WTC11 (cell line): ENCODE data around the gene TWIST2. TPM values are rescaled to one million over a fixed set of nuclear protein-coding genes. Genes with fewer than 3 reads are reported as not detected.

Source experiments
- ATAC-seq: fragments of 200-7000 bp; cut with Tn5 transposase; 2 replicates; pipeline ENCODE4 v1.10.0; 2021; ENCODE audit warnings: mild to moderate bottlenecking, moderate library complexity
- CTCF ChIA-PET: fragments of 300-600 bp; sonication (Branson Sonifier 250); formaldehyde crosslinking; loops from one replicate; lab custom pipeline; 2021; ENCODE audit warnings: antibody characterized with exemption; lab: Charles Lee
- POLR2A ChIA-PET: fragments of 350-600 bp; sonication (Branson Sonifier 250); formaldehyde crosslinking; loops from one replicate; lab custom pipeline; 2021; ENCODE audit warnings: antibody characterized with exemption; lab: Charles Lee
- DNase-seq: peaks from one replicate; pipeline ENCODE4 v3.0.0; 2021; ENCODE audit warnings: low spot score
- H3K27ac Mint-ChIP-seq: 2 replicates; pipeline ENCODE4 v1.8.0; 2021; ENCODE audit warnings: mixed read lengths
- H3K27me3 Mint-ChIP-seq: 2 replicates; pipeline ENCODE4 v1.8.0; 2021; ENCODE audit warnings: low read depth, mild to moderate bottlenecking, moderate library complexity, mixed read lengths
- H3K36me3 Mint-ChIP-seq: 2 replicates; pipeline ENCODE4 v1.8.0; 2021; ENCODE audit warnings: mixed read lengths
- H3K4me1 Mint-ChIP-seq: 2 replicates; pipeline ENCODE4 v1.8.0; 2022; ENCODE audit warnings: mixed read lengths
- H3K4me3 Mint-ChIP-seq: 2 replicates; pipeline ENCODE4 v1.8.0; 2021; ENCODE audit warnings: mild to moderate bottlenecking, moderate library complexity, mixed read lengths
- H3K9me3 Mint-ChIP-seq: 2 replicates; pipeline ENCODE4 v1.8.0; 2021; ENCODE audit warnings: mixed read lengths
- ATF1 ChIP-seq: sonication (generic); formaldehyde crosslinking; IDR thresholded peaks from 2 replicates; pipeline ENCODE4 v1.8.1; 2023; ENCODE audit warnings: mild to moderate bottlenecking, moderate library complexity, missing genetic modification reagents
- CREB1 ChIP-seq: sonication (generic); formaldehyde crosslinking; IDR thresholded peaks from 2 replicates; pipeline ENCODE4 v1.8.0; 2023; ENCODE audit warnings: mild to moderate bottlenecking, missing genetic modification reagents
- ESRRA ChIP-seq: sonication (generic); formaldehyde crosslinking; IDR thresholded peaks from 2 replicates; pipeline ENCODE4 v1.8.1; 2022; ENCODE audit warnings: mild to moderate bottlenecking, missing genetic modification reagents, borderline replicate concordance
- GABPB1 ChIP-seq: sonication (generic); formaldehyde crosslinking; IDR thresholded peaks from 2 replicates; pipeline ENCODE4 v1.8.1; 2023; ENCODE audit warnings: mild to moderate bottlenecking, missing genetic modification reagents
- IRF2 ChIP-seq: sonication (generic); formaldehyde crosslinking; IDR thresholded peaks from 2 replicates; pipeline ENCODE4 v1.8.0; 2022; ENCODE audit warnings: low read depth, missing genetic modification reagents, borderline replicate concordance
- MXD4 ChIP-seq: fragments of 250-450 bp; sonication (Bioruptor Pico); IDR thresholded peaks from 2 replicates; pipeline ENCODE4 v1.8.0; 2021; ENCODE audit warnings: mild to moderate bottlenecking, moderate library complexity, borderline replicate concordance
- NFE2L1 ChIP-seq: sonication (generic); formaldehyde crosslinking; IDR thresholded peaks from 2 replicates; pipeline ENCODE4 v1.8.1; 2023; ENCODE audit warnings: missing genetic modification reagents
- NFYB ChIP-seq: sonication (generic); formaldehyde crosslinking; conservative IDR thresholded peaks from 2 replicates; pipeline ENCODE4 v1.8.0; 2022; ENCODE audit warnings: low read depth, missing genetic modification reagents
- RORB ChIP-seq: fragments of 250-450 bp; sonication (Bioruptor Pico); IDR thresholded peaks from 2 replicates; pipeline ENCODE4 v1.9.0; 2021; ENCODE audit warnings: mild to moderate bottlenecking
- SP1 ChIP-seq: sonication (generic); formaldehyde crosslinking; conservative IDR thresholded peaks from 2 replicates; pipeline ENCODE4 v1.8.1; 2022; ENCODE audit warnings: missing genetic modification reagents
- ZNF263 ChIP-seq: sonication (generic); formaldehyde crosslinking; IDR thresholded peaks from 2 replicates; pipeline ENCODE4 v1.8.1; 2022; ENCODE audit warnings: low read depth, mild to moderate bottlenecking, moderate library complexity, missing genetic modification reagents
- ZNF317 ChIP-seq: sonication (generic); formaldehyde crosslinking; IDR thresholded peaks from 2 replicates; pipeline ENCODE4 v1.8.1; 2023; ENCODE audit warnings: low read depth, mild to moderate bottlenecking, moderate library complexity, missing genetic modification reagents, borderline replicate concordance
- total RNA-seq: library from RNA; stranded (reverse); gene quantifications from 3 replicates; pipeline ENCODE4 v1.2.3, GENCODE V29; 2021
- TF ChIP-seq, protein P1 (sequence below): fragments of 250-450 bp; sonication (Bioruptor Pico); IDR thresholded peaks from 2 replicates; pipeline ENCODE4 v1.9.0; 2021; ENCODE audit warnings: moderate library complexity, mild to moderate bottlenecking, inconsistent platforms, borderline replicate concordance
- TF ChIP-seq, protein P2 (sequence below): fragments of 250-450 bp; sonication (Bioruptor Pico); IDR thresholded peaks from 2 replicates; pipeline ENCODE4 v1.8.0; 2021; ENCODE audit warnings: mild to moderate bottlenecking
- TF ChIP-seq, protein P3 (sequence below): sonication (generic); formaldehyde crosslinking; IDR thresholded peaks from 2 replicates; pipeline ENCODE4 v1.8.0; 2022; ENCODE audit warnings: missing genetic modification reagents
- TF ChIP-seq, protein P4 (sequence below): sonication (generic); formaldehyde crosslinking; IDR thresholded peaks from 2 replicates; pipeline ENCODE4 v1.8.0; 2022; ENCODE audit warnings: mild to moderate bottlenecking, missing genetic modification reagents
- TF ChIP-seq, protein P5 (sequence below): sonication (generic); formaldehyde crosslinking; IDR thresholded peaks from 2 replicates; pipeline ENCODE4 v1.8.1; 2023; ENCODE audit warnings: mild to moderate bottlenecking, missing genetic modification reagents, borderline replicate concordance
- TF ChIP-seq, protein P6 (sequence below): sonication (generic); formaldehyde crosslinking; IDR thresholded peaks from 2 replicates; pipeline ENCODE4 v1.8.1; 2023; ENCODE audit warnings: mild to moderate bottlenecking, moderate library complexity, missing genetic modification reagents
- TF ChIP-seq, protein P7 (sequence below): fragments of 250-450 bp; sonication (Bioruptor Pico); IDR thresholded peaks from 2 replicates; pipeline ENCODE4 v1.9.0; 2021; ENCODE audit warnings: mild to moderate bottlenecking
- TF ChIP-seq, protein P8 (sequence below): sonication (generic); formaldehyde crosslinking; IDR thresholded peaks from 2 replicates; pipeline ENCODE4 v1.8.0; 2022; ENCODE audit warnings: mild to moderate bottlenecking, missing genetic modification reagents

Gene TWIST2
- total RNA-seq, 1 experiment from 2014 or later, result 5.7 TPM

DNA sequence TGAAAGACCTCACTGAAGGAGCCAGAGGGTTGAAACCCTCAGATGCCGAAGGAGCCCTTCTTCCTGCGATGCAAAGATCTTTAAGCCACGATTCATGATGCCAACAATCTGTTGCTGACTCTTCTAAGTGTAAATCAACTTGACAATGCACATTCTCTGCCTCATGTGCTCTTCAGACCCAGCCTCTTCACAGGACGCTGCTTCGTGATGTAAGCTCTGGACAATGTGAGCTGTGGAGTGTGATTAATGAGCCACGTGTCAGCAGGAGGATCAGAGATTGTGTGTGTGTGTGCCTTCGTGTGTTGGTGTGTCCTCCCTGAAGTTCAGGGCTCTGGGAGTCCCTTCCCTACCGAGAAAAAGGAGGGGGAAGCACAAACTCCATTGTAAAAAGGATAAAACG lies 26.5 kb upstream of the TWIST2 start:
- TF ChIP-seq NFYB (CRISPR knock-in tag) (no peak), ATF1 (CRISPR knock-in tag) (no peak), GABPB1 (CRISPR knock-in tag) (no peak), ESRRA (no peak), CREB1 (no peak), IRF2 (CRISPR knock-in tag) (no peak), ZNF263 (CRISPR knock-in tag) (no peak)
- TF ChIP-seq, protein P1, sequence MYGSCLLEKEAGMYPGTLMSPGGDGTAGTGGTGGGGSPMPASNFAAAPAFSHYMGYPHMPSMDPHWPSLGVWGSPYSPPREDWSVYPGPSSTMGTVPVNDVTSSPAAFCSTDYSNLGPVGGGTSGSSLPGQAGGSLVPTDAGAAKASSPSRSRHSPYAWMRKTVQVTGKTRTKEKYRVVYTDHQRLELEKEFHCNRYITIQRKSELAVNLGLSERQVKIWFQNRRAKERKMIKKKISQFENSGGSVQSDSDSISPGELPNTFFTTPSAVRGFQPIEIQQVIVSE (CRISPR knock-in tag), result no peak
- TF ChIP-seq, protein P2, sequence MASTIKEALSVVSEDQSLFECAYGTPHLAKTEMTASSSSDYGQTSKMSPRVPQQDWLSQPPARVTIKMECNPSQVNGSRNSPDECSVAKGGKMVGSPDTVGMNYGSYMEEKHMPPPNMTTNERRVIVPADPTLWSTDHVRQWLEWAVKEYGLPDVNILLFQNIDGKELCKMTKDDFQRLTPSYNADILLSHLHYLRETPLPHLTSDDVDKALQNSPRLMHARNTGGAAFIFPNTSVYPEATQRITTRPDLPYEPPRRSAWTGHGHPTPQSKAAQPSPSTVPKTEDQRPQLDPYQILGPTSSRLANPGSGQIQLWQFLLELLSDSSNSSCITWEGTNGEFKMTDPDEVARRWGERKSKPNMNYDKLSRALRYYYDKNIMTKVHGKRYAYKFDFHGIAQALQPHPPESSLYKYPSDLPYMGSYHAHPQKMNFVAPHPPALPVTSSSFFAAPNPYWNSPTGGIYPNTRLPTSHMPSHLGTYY, result no peak
- TF ChIP-seq, protein P3, sequence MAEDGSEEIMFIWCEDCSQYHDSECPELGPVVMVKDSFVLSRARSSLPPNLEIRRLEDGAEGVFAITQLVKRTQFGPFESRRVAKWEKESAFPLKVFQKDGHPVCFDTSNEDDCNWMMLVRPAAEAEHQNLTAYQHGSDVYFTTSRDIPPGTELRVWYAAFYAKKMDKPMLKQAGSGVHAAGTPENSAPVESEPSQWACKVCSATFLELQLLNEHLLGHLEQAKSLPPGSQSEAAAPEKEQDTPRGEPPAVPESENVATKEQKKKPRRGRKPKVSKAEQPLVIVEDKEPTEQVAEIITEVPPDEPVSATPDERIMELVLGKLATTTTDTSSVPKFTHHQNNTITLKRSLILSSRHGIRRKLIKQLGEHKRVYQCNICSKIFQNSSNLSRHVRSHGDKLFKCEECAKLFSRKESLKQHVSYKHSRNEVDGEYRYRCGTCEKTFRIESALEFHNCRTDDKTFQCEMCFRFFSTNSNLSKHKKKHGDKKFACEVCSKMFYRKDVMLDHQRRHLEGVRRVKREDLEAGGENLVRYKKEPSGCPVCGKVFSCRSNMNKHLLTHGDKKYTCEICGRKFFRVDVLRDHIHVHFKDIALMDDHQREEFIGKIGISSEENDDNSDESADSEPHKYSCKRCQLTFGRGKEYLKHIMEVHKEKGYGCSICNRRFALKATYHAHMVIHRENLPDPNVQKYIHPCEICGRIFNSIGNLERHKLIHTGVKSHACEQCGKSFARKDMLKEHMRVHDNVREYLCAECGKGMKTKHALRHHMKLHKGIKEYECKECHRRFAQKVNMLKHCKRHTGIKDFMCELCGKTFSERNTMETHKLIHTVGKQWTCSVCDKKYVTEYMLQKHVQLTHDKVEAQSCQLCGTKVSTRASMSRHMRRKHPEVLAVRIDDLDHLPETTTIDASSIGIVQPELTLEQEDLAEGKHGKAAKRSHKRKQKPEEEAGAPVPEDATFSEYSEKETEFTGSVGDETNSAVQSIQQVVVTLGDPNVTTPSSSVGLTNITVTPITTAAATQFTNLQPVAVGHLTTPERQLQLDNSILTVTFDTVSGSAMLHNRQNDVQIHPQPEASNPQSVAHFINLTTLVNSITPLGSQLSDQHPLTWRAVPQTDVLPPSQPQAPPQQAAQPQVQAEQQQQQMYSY (CRISPR knock-in tag), result no peak
- TF ChIP-seq, protein P4, sequence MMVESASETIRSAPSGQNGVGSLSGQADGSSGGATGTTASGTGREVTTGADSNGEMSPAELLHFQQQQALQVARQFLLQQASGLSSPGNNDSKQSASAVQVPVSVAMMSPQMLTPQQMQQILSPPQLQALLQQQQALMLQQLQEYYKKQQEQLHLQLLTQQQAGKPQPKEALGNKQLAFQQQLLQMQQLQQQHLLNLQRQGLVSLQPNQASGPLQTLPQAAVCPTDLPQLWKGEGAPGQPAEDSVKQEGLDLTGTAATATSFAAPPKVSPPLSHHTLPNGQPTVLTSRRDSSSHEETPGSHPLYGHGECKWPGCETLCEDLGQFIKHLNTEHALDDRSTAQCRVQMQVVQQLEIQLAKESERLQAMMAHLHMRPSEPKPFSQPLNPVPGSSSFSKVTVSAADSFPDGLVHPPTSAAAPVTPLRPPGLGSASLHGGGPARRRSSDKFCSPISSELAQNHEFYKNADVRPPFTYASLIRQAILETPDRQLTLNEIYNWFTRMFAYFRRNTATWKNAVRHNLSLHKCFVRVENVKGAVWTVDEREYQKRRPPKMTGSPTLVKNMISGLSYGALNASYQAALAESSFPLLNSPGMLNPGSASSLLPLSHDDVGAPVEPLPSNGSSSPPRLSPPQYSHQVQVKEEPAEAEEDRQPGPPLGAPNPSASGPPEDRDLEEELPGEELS (CRISPR knock-in tag), result no peak
- TF ChIP-seq, protein P5, sequence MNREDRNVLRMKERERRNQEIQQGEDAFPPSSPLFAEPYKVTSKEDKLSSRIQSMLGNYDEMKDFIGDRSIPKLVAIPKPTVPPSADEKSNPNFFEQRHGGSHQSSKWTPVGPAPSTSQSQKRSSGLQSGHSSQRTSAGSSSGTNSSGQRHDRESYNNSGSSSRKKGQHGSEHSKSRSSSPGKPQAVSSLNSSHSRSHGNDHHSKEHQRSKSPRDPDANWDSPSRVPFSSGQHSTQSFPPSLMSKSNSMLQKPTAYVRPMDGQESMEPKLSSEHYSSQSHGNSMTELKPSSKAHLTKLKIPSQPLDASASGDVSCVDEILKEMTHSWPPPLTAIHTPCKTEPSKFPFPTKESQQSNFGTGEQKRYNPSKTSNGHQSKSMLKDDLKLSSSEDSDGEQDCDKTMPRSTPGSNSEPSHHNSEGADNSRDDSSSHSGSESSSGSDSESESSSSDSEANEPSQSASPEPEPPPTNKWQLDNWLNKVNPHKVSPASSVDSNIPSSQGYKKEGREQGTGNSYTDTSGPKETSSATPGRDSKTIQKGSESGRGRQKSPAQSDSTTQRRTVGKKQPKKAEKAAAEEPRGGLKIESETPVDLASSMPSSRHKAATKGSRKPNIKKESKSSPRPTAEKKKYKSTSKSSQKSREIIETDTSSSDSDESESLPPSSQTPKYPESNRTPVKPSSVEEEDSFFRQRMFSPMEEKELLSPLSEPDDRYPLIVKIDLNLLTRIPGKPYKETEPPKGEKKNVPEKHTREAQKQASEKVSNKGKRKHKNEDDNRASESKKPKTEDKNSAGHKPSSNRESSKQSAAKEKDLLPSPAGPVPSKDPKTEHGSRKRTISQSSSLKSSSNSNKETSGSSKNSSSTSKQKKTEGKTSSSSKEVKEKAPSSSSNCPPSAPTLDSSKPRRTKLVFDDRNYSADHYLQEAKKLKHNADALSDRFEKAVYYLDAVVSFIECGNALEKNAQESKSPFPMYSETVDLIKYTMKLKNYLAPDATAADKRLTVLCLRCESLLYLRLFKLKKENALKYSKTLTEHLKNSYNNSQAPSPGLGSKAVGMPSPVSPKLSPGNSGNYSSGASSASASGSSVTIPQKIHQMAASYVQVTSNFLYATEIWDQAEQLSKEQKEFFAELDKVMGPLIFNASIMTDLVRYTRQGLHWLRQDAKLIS (CRISPR knock-in tag), result no peak
- TF ChIP-seq, all 79 proteins: peak for 0
- DNase-seq (no peak), ATAC-seq (no peak)
- H3K4me1 Mint-ChIP-seq, result peaks cover 20% of the 10 kb centered on the region
- no peak overlapping the region for H3K4me3 Mint-ChIP-seq
- ChIA-PET POLR2A (no interaction called here), CTCF (no interaction called here)
- no peak overlapping the region for H3K27ac Mint-ChIP-seq
- H3K36me3 Mint-ChIP-seq, result peaks cover 19% of the 10 kb centered on the region
- H3K27me3 Mint-ChIP-seq, result peaks cover 7% of the 10 kb centered on the region
- peaks cover 50% of the 10 kb centered on the region for H3K9me3 Mint-ChIP-seq

DNA sequence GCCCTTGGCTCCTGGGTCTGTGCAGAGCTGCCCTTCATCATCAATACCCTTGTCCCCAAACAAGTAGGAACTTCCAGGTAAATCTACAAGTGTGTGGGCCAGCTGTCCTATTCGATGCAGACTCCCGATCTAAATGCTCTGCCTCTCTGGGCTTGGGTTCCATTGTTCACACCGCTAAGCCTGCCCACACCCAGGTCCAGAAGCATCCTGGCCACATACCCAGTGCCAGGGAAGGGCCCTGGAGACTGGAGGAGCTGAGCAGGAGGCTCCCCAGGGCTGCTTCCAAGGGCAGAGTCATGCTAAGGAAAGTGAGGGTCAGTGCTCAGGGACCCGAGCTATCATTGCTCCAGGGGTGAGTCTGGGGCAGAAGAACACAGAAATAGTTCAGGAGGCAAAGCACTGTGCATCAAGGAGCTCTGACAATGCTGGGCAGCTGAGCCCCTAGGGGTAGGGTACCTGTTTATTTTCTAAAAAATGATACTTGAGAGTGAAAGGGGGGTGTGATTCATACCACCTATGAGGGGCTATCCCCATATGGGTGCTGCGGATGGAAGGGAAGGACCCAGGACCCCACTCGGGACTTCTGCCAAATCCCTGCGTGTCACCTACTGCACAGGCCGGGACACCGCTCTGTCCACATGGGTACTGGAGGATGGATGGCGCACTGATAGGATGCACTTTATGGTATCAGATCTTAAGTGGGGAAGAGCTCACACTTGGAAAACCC lies 25.8 kb upstream of the TWIST2 start:
- ChIA-PET POLR2A (no interaction called here), CTCF (no interaction called here)
- DNase-seq, result no peak
- peaks cover 19% of the 10 kb centered on the region for H3K36me3 Mint-ChIP-seq
- H3K4me3 Mint-ChIP-seq, result no peak overlapping the region
- ATAC-seq, result no peak
- TF ChIP-seq MXD4, result no peak
- TF ChIP-seq RORB (CRISPR knock-in tag), result no peak
- TF ChIP-seq, protein P6, sequence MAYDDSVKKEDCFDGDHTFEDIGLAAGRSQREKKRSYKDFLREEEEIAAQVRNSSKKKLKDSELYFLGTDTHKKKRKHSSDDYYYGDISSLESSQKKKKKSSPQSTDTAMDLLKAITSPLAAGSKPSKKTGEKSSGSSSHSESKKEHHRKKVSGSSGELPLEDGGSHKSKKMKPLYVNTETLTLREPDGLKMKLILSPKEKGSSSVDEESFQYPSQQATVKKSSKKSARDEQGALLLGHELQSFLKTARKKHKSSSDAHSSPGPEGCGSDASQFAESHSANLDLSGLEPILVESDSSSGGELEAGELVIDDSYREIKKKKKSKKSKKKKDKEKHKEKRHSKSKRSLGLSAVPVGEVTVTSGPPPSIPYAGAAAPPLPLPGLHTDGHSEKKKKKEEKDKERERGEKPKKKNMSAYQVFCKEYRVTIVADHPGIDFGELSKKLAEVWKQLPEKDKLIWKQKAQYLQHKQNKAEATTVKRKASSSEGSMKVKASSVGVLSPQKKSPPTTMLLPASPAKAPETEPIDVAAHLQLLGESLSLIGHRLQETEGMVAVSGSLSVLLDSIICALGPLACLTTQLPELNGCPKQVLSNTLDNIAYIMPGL (CRISPR knock-in tag), result no peak
- no peak for TF ChIP-seq ZNF317 (CRISPR knock-in tag)
- no peak for TF ChIP-seq IRF2 (CRISPR knock-in tag)
- TF ChIP-seq, protein P7, sequence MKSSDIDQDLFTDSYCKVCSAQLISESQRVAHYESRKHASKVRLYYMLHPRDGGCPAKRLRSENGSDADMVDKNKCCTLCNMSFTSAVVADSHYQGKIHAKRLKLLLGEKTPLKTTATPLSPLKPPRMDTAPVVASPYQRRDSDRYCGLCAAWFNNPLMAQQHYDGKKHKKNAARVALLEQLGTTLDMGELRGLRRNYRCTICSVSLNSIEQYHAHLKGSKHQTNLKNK (CRISPR knock-in tag), result no peak
- TF ChIP-seq NFE2L1 (CRISPR knock-in tag), result no peak
- TF ChIP-seq, protein P8, sequence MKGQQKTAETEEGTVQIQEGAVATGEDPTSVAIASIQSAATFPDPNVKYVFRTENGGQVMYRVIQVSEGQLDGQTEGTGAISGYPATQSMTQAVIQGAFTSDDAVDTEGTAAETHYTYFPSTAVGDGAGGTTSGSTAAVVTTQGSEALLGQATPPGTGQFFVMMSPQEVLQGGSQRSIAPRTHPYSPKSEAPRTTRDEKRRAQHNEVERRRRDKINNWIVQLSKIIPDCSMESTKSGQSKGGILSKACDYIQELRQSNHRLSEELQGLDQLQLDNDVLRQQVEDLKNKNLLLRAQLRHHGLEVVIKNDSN (CRISPR knock-in tag), result no peak
- no peak for TF ChIP-seq SP1 (CRISPR knock-in tag)
- peaks cover 3% of the 10 kb centered on the region for H3K27me3 Mint-ChIP-seq
- H3K9me3 Mint-ChIP-seq, result peaks cover 51% of the 10 kb centered on the region
- H3K4me1 Mint-ChIP-seq, result peaks cover 16% of the 10 kb centered on the region
- H3K27ac Mint-ChIP-seq, result no peak overlapping the region
